Muscle layer of colon (tissue), 2 donors: ENCODE data around the gene PGAP3.

ENCODE experiments used
- H3K27ac ChIP-seq: one replicate; pipeline ENCODE4 v1.7.0; 2013; ENCODE audit warnings: low read depth, mild to moderate bottlenecking, low read length, moderate library complexity
- H3K27me3 ChIP-seq, 2 donors: one replicate each; pipeline ENCODE4 v1.7.0; 2013; ENCODE audit warnings: low read length in 2 of 2, mild to moderate bottlenecking in 2 of 2; ENCODE audit not compliant: insufficient read depth in 2 of 2, control insufficient read depth in 1 of 2
- H3K36me3 ChIP-seq: one replicate; pipeline ENCODE4 v1.7.0; 2013; ENCODE audit warnings: mild to moderate bottlenecking, low read length; ENCODE audit not compliant: insufficient read depth
- H3K4me1 ChIP-seq: one replicate; pipeline ENCODE4 v1.7.0; 2013; ENCODE audit warnings: mild to moderate bottlenecking, low read length; ENCODE audit not compliant: insufficient read depth
- H3K4me3 ChIP-seq, 2 donors: one replicate each; pipeline ENCODE4 v1.7.0; 2013; ENCODE audit warnings: low read length in 2 of 2, low read depth in 1 of 2, mild to moderate bottlenecking in 1 of 2, moderate library complexity in 1 of 2
- H3K9ac ChIP-seq: one replicate; pipeline ENCODE4 v1.7.0; 2013; ENCODE audit warnings: low read length
- H3K9me3 ChIP-seq: one replicate; pipeline ENCODE4 v1.7.0; 2013; ENCODE audit warnings: mild to moderate bottlenecking, low read length
- donor health status: abdominal sarcoma.
- donor health status: Adenocarcinoma of cecum.

Gene PGAP3

GRCh38 chr17:39625198-39625785, 62.6 kb downstream of the PGAP3 start:
- H3K36me3 ChIP-seq, result no peaks in the 10 kb centered on the region
- H3K27ac ChIP-seq, result no peak overlapping the region
- H3K27me3 ChIP-seq, result peaks cover 25 to 48% of the 10 kb centered on the region in 2 donors
- no peaks in the 10 kb centered on the region for H3K9me3 ChIP-seq
- H3K9ac ChIP-seq, result no peak overlapping the region
- no peak overlapping the region for H3K4me3 ChIP-seq
- no peaks in the 10 kb centered on the region for H3K4me1 ChIP-seq

GRCh38 chr17:39624313-39624712, 63.5 kb downstream of the PGAP3 start:
- H3K9me3 ChIP-seq, result no peaks in the 10 kb centered on the region
- no peaks in the 10 kb centered on the region for H3K4me1 ChIP-seq
- no peak overlapping the region for H3K27ac ChIP-seq
- H3K36me3 ChIP-seq, result no peaks in the 10 kb centered on the region
- no peak overlapping the region for H3K9ac ChIP-seq
- no peak overlapping the region for H3K4me3 ChIP-seq
- H3K27me3 ChIP-seq, result peaks cover 25 to 38% of the 10 kb centered on the region in 2 donors

GRCh38 chr17:39623356-39623950, 64.4 kb downstream of the PGAP3 start:
- H3K4me1 ChIP-seq, result peaks cover 4% of the 10 kb centered on the region
- H3K27me3 ChIP-seq, result peaks cover 22 to 38% of the 10 kb centered on the region in 2 donors
- H3K27ac ChIP-seq, result no peak overlapping the region
- no peak overlapping the region for H3K9ac ChIP-seq
- no peak overlapping the region for H3K4me3 ChIP-seq
- no peaks in the 10 kb centered on the region for H3K36me3 ChIP-seq
- H3K9me3 ChIP-seq, result no peaks in the 10 kb centered on the region

GRCh38 chr17:39622380-39623006, 65.4 kb downstream of the PGAP3 start:
- H3K9me3 ChIP-seq, result no peaks in the 10 kb centered on the region
- H3K27ac ChIP-seq, result no peak overlapping the region
- no peaks in the 10 kb centered on the region for H3K36me3 ChIP-seq
- H3K27me3 ChIP-seq, result peaks cover 21 to 30% of the 10 kb centered on the region in 2 donors
- H3K4me1 ChIP-seq, result peaks cover 7% of the 10 kb centered on the region
- H3K4me3 ChIP-seq, result peak overlapping the region in 1 of 2 donors; percentile 12
- no peak overlapping the region for H3K9ac ChIP-seq

- peaks cover 18 to 30% of the 10 kb centered on the region in 2 donors for H3K27me3 ChIP-seq
- peaks cover 7% of the 10 kb centered on the region for H3K4me1 ChIP-seq
- no peaks in the 10 kb centered on the region for H3K36me3 ChIP-seq
- no peak overlapping the region for H3K27ac ChIP-seq
- H3K4me3 ChIP-seq, result peak overlapping the region in 1 of 2 donors; percentile 12
- no peak overlapping the region for H3K9ac ChIP-seq
- H3K9me3 ChIP-seq, result no peaks in the 10 kb centered on the region
Observed at GRCh38 chr17:39621523-39622379, 66.1 kb downstream of the PGAP3 start.
